ENCODE data around the gene SLC36A1. TPM values are rescaled to one million over a fixed set of nuclear protein-coding genes. Genes with fewer than 3 reads are reported as not detected.

Gene SLC36A1
- total and polyA plus RNA-seq, 5 experiments from 2014 or later = 0.61 to 5.6 (median 1.6) TPM

GRCh38 chr5:151475388-151475787 is 28.0 kb downstream of the SLC36A1 start:
- peaks cover 8 to 77% (median 22%) of the 10 kb centered on the region in 3 donors for H3K36me3 Mint-ChIP-seq
- no peak for ATAC-seq

GRCh38 chr5:151476016-151476415 is 28.6 kb downstream of the SLC36A1 start:
- POLR2A ChIA-PET = no interaction called here
- peaks cover 8 to 77% (median 24%) of the 10 kb centered on the region in 3 donors for H3K36me3 Mint-ChIP-seq
- no peak for ATAC-seq

More at GRCh38 chr5:151475388-151475787, 28.0 kb downstream of the SLC36A1 start:
- no peak for DNase-seq
- Mint-ChIP-seq H3K4me3 (no peak overlapping the region), H3K27ac (no peak overlapping the region), H3K27me3 (no peaks in the 10 kb centered on the region), H3K4me1 (no peaks in the 10 kb centered on the region), H3K9me3 (no peaks in the 10 kb centered on the region)
- POLR2A ChIA-PET = no interaction called here

DNA sequence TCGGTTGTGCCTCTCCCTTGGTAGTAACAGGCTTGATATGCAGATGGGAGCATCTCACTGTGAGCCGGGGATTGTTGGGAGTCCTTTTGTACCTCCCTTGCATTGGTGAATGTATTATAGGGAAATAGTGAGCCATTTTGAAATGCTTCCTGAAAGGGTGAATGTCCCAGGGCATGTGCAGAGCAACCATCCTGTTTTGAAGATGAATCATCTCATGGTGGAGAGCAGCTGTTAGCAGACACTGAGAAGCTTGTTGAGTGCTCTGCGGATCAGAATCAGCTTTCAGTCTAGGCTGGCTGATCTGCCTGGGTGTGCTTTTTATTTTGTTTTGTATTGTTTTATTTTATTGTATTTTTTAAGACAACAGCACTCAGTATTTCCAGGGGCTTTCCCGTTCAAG is 29.7 kb downstream of the SLC36A1 start:
- POLR2A ChIA-PET = no interaction called here
- Mint-ChIP-seq H3K4me1 (no peaks in the 10 kb centered on the region), H3K27me3 (no peaks in the 10 kb centered on the region), H3K9me3 (no peaks in the 10 kb centered on the region), H3K4me3 (no peak overlapping the region), H3K36me3 (peaks cover 8 to 82% (median 29%) of the 10 kb centered on the region in 3 donors), H3K27ac (no peak overlapping the region)
- DNase-seq = no peak
- ATAC-seq = no peak

More at GRCh38 chr5:151476016-151476415, 28.6 kb downstream of the SLC36A1 start:
- Mint-ChIP-seq H3K4me3 (no peak overlapping the region), H3K27ac (no peak overlapping the region), H3K9me3 (no peaks in the 10 kb centered on the region), H3K4me1 (no peaks in the 10 kb centered on the region), H3K27me3 (no peaks in the 10 kb centered on the region)
- DNase-seq = no peak

DNA sequence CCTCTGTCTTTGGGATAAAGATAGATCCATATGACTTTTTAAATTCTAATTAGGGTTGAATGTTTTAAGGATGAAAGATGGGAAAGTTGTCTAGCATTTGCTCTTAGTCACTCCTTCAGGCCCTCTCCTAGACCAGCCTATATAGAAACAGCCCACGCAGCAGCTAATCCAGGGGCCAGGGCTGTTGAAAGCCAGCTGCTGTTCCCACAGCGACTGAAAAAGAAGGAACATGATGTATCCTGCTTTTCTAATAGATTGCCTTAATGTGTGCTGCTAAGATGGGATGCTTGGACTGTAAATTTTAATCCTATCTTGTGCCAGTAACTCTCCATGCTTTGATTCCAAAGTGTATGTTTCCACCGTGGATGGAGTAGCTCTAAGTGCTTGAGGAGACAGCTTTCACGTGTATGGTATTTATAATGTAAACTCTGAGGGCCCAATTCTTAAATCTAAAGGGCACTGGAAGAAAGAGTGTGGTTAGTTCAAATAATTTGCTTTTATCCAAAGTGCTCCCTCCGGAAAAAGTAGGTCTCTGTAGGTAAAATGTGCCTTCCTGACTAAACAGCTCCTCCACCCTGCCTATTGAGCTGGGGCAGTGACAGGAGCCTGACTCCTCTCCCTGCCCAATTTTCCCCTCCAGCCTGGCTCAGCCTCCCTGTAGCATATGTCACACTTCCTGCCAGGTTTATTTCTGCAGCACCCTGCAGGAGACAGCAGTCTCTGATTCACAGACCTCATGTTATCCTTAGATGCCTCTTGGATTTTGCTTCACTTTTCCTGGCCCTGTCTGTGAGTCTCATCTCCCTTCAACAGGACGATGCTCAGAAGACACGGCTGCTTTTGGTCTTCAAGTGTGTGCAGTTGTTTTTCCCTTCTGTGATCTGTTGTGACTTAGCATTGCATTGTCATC is 33.2 kb downstream of the SLC36A1 start:
- no peaks in the 10 kb centered on the region for H3K27me3 Mint-ChIP-seq
- peaks cover 0 to 2% (median 0%) of the 10 kb centered on the region in 4 donors for H3K4me1 Mint-ChIP-seq
- POLR2A ChIA-PET = no interaction called here

GRCh38 chr5:151483176-151483575 is 35.8 kb downstream of the SLC36A1 start:
- H3K4me3 Mint-ChIP-seq = no peak overlapping the region
- POLR2A ChIA-PET = no interaction called here
- peaks cover 0 to 6% (median 2%) of the 10 kb centered on the region in 4 donors for H3K4me1 Mint-ChIP-seq
- H3K9me3 Mint-ChIP-seq = no peaks in the 10 kb centered on the region
- H3K27me3 Mint-ChIP-seq = no peaks in the 10 kb centered on the region
- H3K27ac Mint-ChIP-seq = no peak overlapping the region
- DNase-seq (no peak), ATAC-seq (no peak)
- peaks cover 5 to 88% (median 46%) of the 10 kb centered on the region in 3 donors for H3K36me3 Mint-ChIP-seq

More for the DNA sequence above, 33.2 kb downstream of the SLC36A1 start:
- Mint-ChIP-seq H3K9me3 (no peaks in the 10 kb centered on the region), H3K36me3 (peaks cover 4 to 84% (median 37%) of the 10 kb centered on the region in 3 donors), H3K4me3 (no peak overlapping the region), H3K27ac (peak overlapping the region in 3 of 10 donors; percentile 2 to 65 (median 35))
- DNase-seq (no peak), ATAC-seq (no peak)

DNA sequence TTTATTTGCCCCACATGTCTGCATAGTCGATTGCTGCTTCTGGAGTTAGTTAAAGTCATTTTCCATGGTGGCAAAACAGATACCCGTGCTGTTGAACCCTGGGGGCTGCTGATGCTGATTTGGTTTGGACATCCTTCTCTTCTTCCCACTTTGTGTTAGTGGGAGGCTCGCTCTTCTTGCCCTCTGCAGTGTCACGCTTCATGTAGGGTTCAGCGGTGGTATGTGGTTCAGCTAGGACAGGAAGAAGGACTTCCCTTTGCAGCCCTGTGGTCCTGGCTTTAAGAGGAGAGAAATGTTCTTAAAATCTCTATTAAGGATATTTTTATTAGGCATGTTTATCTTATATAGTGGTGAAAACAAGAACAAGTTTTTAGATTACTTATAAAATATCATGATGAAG is 36.2 kb downstream of the SLC36A1 start:
- DNase-seq (no peak), ATAC-seq (no peak)
- Mint-ChIP-seq H3K9me3 (no peaks in the 10 kb centered on the region), H3K4me1 (peaks cover 0 to 6% (median 2%) of the 10 kb centered on the region in 4 donors), H3K27ac (no peak overlapping the region), H3K27me3 (no peaks in the 10 kb centered on the region), H3K4me3 (no peak overlapping the region), H3K36me3 (peaks cover 3 to 88% (median 45%) of the 10 kb centered on the region in 3 donors)
- POLR2A ChIA-PET = no interaction called here

DNA sequence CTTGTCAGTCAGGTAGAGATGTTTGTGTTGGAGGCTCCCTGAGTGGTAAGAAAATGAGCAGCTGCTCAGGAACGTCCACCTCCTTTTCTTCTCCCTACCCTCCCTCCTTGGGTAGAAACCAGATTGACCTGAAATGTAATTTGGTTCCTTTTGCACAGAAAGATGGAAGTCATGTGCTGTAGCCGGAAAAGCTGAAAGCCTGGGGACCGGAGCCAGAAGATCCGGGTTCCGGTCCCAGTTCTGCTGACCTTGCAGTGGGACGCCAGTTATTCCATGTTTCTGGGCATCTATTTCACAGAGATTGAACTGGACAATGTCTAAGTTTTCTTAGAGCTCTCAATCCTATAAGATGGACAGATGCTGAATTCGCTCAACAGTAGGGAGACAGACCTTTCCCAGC is 40.1 kb downstream of the SLC36A1 start:
- Mint-ChIP-seq H3K27me3 (no peaks in the 10 kb centered on the region), H3K36me3 (peaks cover 3 to 72% (median 33%) of the 10 kb centered on the region in 3 donors), H3K27ac (no peak overlapping the region), H3K4me1 (peaks cover 0 to 6% (median 2%) of the 10 kb centered on the region in 4 donors), H3K9me3 (no peaks in the 10 kb centered on the region), H3K4me3 (no peak overlapping the region)
- no peak for DNase-seq
- ATAC-seq = no peak
- POLR2A ChIA-PET = no interaction called here

GRCh38 chr5:151490627-151491026 is 43.2 kb downstream of the SLC36A1 start:
- POLR2A ChIA-PET = no interaction called here
- ATAC-seq = no peak
- peaks cover 3 to 55% (median 23%) of the 10 kb centered on the region in 3 donors for H3K36me3 Mint-ChIP-seq

GRCh38 chr5:151491062-151491461 is 43.7 kb downstream of the SLC36A1 start:
- POLR2A ChIA-PET = no interaction called here
- no peak overlapping the region for H3K27ac Mint-ChIP-seq
- DNase-seq (no peak), ATAC-seq (no peak)
- H3K4me3 Mint-ChIP-seq = no peak overlapping the region
- peaks cover 0 to 4% (median 2%) of the 10 kb centered on the region in 4 donors for H3K4me1 Mint-ChIP-seq
- H3K36me3 Mint-ChIP-seq = peaks cover 3 to 51% (median 19%) of the 10 kb centered on the region in 3 donors
- H3K27me3 Mint-ChIP-seq = no peaks in the 10 kb centered on the region
- peaks cover 0 to 2% (median 0%) of the 10 kb centered on the region in 9 donors for H3K9me3 Mint-ChIP-seq

More at GRCh38 chr5:151490627-151491026, 43.2 kb downstream of the SLC36A1 start:
- Mint-ChIP-seq H3K4me3 (no peak overlapping the region), H3K4me1 (peaks cover 0 to 4% (median 2%) of the 10 kb centered on the region in 4 donors), H3K27ac (no peak overlapping the region), H3K27me3 (no peaks in the 10 kb centered on the region), H3K9me3 (peaks cover 0 to 2% (median 0%) of the 10 kb centered on the region in 9 donors)
- no peak for DNase-seq

- peaks cover 3 to 37% (median 10%) of the 10 kb centered on the region in 3 donors for H3K36me3 Mint-ChIP-seq
- ATAC-seq (no peak), DNase-seq (no peak)
- no peak overlapping the region for H3K4me3 Mint-ChIP-seq
- POLR2A ChIA-PET = no interaction called here
- no peaks in the 10 kb centered on the region for H3K27me3 Mint-ChIP-seq
- H3K27ac Mint-ChIP-seq = peak overlapping the region in 1 of 10 donors; percentile 8
- H3K9me3 Mint-ChIP-seq = peaks cover 0 to 2% (median 0%) of the 10 kb centered on the region in 9 donors
- no peaks in the 10 kb centered on the region for H3K4me1 Mint-ChIP-seq
Observed at GRCh38 chr5:151492729-151493128, 45.3 kb downstream of the SLC36A1 start.

DNA sequence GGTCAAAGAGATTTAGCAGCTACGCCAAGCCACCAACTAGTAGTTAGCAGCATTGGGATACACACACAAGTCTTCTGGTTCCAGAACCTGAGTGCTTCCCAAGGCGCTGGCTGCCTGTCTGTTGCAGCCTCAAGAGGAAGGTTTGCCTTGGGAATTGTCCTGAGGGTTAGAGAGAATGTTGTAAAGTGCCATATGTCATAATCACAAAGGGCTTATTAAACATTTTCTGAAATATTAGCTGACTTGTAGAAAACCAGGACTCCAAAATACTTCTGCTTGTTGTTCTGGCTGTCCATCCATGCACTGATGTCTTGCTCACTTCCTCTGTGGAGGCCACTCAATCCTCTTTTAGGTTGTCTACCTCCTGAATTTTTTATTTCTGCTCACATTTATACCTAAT is 46.3 kb downstream of the SLC36A1 start:
- H3K4me3 Mint-ChIP-seq = no peak overlapping the region
- POLR2A ChIA-PET = no interaction called here
- no peak for ATAC-seq
- no peaks in the 10 kb centered on the region for H3K27me3 Mint-ChIP-seq
- peaks cover 0 to 2% (median 0%) of the 10 kb centered on the region in 9 donors for H3K9me3 Mint-ChIP-seq
- no peaks in the 10 kb centered on the region for H3K4me1 Mint-ChIP-seq
- DNase-seq = no peak
- peak overlapping the region in 2 of 10 donors; percentile 15 to 31 for H3K27ac Mint-ChIP-seq
- peaks cover 0 to 28% (median 6%) of the 10 kb centered on the region in 3 donors for H3K36me3 Mint-ChIP-seq

DNA sequence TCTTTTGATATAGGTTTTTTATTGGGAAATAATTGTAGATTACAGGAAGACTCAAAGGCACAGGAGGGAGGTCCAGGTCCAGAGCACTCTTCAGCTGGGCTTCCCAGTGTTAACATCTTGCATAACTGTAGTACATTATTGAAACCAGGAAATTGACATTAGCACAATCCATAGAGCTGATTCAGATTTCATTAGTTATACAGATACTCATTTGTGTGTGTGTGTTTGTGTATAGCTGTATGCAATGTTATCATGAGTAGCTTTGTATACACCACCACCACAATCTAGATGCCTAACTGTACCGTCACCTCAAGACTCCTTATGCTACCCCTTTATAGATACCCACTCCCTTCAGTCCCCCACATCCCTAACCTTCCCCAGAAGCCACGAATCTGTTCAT is 47.9 kb downstream of the SLC36A1 start:
- POLR2A ChIA-PET = no interaction called here
- H3K27me3 Mint-ChIP-seq = no peaks in the 10 kb centered on the region
- peaks cover 0 to 12% (median 2%) of the 10 kb centered on the region in 3 donors for H3K36me3 Mint-ChIP-seq
- peaks cover 0 to 2% (median 0%) of the 10 kb centered on the region in 9 donors for H3K9me3 Mint-ChIP-seq
- H3K4me1 Mint-ChIP-seq = no peaks in the 10 kb centered on the region
- H3K4me3 Mint-ChIP-seq = no peak overlapping the region
- H3K27ac Mint-ChIP-seq = no peak overlapping the region
- ATAC-seq (no peak), DNase-seq (no peak)

DNA sequence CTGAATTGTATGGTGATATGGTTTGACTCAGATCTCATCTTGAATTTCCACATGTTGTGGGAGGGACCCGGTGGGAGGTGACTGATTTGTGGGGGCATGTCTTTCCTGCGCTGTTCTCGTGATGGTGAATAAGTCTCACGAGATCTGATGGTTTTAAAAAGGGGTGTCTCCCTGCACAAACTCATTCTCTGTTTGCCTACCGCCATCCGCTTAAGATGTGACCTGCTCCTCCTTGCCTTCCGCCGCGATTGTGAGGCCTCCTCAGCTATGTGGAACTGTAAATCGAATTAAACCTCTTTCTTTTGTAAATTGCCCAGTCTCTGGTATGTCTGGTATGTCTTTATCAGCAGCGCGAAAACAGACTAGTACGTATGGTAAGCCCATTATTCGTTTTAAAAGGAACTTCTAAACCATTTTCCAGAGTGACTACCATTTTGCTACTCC is 48.7 kb downstream of the SLC36A1 start:
- H3K9me3 Mint-ChIP-seq = peaks cover 0 to 2% (median 0%) of the 10 kb centered on the region in 9 donors
- no peak overlapping the region for H3K4me3 Mint-ChIP-seq
- ATAC-seq = no peak
- POLR2A ChIA-PET = no interaction called here
- DNase-seq = no peak
- H3K27ac Mint-ChIP-seq = no peak overlapping the region
- H3K27me3 Mint-ChIP-seq = no peaks in the 10 kb centered on the region
- peaks cover 0 to 8% (median 2%) of the 10 kb centered on the region in 3 donors for H3K36me3 Mint-ChIP-seq
- H3K4me1 Mint-ChIP-seq = peaks cover 4 to 7% (median 5%) of the 10 kb centered on the region in 4 donors

Measured in naive thymus-derived CD8-positive, alpha-beta T cell (primary cell).